Osteocyte (in vitro differentiated cells): ENCODE measurements around the gene ZMIZ1. TPM values are rescaled to one million over a fixed set of nuclear protein-coding genes. Genes with fewer than 3 reads are reported as not detected.

Experiments used
- DNase-seq: peaks from one replicate; pipeline ENCODE4 v3.0.0; 2021; ENCODE audit warnings: mixed read lengths; ENCODE audit not compliant: unreplicated experiment; ENCODE audit errors: extremely low spot score
- H3K27ac Mint-ChIP-seq: one replicate; pipeline ENCODE4 v1.8.0; 2021; ENCODE audit warnings: mild to moderate bottlenecking, mixed read lengths; ENCODE audit not compliant: unreplicated experiment
- H3K27me3 Mint-ChIP-seq: one replicate; pipeline ENCODE4 v1.8.0; 2021; ENCODE audit warnings: mixed read lengths; ENCODE audit not compliant: unreplicated experiment
- H3K36me3 Mint-ChIP-seq: one replicate; pipeline ENCODE4 v1.8.0; 2021; ENCODE audit warnings: mixed read lengths; ENCODE audit not compliant: unreplicated experiment
- H3K4me1 Mint-ChIP-seq: one replicate; pipeline ENCODE4 v1.8.0; 2021; ENCODE audit warnings: mixed read lengths; ENCODE audit not compliant: unreplicated experiment
- H3K4me3 Mint-ChIP-seq: one replicate; pipeline ENCODE4 v1.8.0; 2021; ENCODE audit warnings: mild to moderate bottlenecking, moderate library complexity, mixed read lengths; ENCODE audit not compliant: unreplicated experiment
- H3K9me3 Mint-ChIP-seq: one replicate; pipeline ENCODE4 v1.8.0; 2021; ENCODE audit warnings: mixed read lengths; ENCODE audit not compliant: unreplicated experiment
- total RNA-seq: library from RNA; stranded (reverse); gene quantifications from 2 replicates; pipeline ENCODE4 v1.2.1, GENCODE V29; 2021
- TF ChIP-seq, protein P1 (sequence below): fragments of 200-600 bp; sonication (generic); IDR thresholded peaks from 2 replicates; pipeline ENCODE4 v1.5.0; 2021; ENCODE audit warnings: antibody characterized with exemption, mild to moderate bottlenecking, moderate library complexity

ZMIZ1 gene
- total RNA-seq, 1 donor from 2014 or later, result 90.5 TPM

DNA sequence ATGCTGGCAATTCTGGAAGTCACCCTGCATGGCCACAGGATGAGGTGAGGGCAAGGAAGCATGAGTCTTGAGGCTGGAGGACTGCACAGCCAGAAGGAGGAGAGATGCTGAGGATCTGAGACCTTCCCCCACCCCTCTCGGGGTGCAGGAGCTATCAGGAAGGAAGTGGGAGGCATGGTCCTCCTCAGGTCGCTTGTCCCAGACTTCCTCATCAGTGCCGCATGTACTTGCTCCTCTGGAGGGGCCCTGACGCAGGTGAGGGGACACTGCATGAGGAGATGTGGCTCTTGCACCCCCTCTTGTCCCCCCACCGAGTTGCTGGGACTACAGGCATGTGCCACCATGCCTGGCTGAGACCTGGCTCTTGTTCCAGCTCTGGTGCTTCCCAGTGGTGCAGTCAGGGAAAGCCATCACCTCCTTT, 5.7 kb upstream of the ZMIZ1 start:
- TF ChIP-seq, protein P1, sequence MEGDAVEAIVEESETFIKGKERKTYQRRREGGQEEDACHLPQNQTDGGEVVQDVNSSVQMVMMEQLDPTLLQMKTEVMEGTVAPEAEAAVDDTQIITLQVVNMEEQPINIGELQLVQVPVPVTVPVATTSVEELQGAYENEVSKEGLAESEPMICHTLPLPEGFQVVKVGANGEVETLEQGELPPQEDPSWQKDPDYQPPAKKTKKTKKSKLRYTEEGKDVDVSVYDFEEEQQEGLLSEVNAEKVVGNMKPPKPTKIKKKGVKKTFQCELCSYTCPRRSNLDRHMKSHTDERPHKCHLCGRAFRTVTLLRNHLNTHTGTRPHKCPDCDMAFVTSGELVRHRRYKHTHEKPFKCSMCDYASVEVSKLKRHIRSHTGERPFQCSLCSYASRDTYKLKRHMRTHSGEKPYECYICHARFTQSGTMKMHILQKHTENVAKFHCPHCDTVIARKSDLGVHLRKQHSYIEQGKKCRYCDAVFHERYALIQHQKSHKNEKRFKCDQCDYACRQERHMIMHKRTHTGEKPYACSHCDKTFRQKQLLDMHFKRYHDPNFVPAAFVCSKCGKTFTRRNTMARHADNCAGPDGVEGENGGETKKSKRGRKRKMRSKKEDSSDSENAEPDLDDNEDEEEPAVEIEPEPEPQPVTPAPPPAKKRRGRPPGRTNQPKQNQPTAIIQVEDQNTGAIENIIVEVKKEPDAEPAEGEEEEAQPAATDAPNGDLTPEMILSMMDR, result no peak
- H3K36me3 Mint-ChIP-seq, result no peaks in the 10 kb centered on the region
- peaks cover 8% of the 10 kb centered on the region for H3K4me1 Mint-ChIP-seq
- no peak overlapping the region for H3K4me3 Mint-ChIP-seq
- no peak for DNase-seq
- peaks cover 8% of the 10 kb centered on the region for H3K27me3 Mint-ChIP-seq
- H3K27ac Mint-ChIP-seq, result no peak overlapping the region
- H3K9me3 Mint-ChIP-seq, result no peaks in the 10 kb centered on the region

DNA sequence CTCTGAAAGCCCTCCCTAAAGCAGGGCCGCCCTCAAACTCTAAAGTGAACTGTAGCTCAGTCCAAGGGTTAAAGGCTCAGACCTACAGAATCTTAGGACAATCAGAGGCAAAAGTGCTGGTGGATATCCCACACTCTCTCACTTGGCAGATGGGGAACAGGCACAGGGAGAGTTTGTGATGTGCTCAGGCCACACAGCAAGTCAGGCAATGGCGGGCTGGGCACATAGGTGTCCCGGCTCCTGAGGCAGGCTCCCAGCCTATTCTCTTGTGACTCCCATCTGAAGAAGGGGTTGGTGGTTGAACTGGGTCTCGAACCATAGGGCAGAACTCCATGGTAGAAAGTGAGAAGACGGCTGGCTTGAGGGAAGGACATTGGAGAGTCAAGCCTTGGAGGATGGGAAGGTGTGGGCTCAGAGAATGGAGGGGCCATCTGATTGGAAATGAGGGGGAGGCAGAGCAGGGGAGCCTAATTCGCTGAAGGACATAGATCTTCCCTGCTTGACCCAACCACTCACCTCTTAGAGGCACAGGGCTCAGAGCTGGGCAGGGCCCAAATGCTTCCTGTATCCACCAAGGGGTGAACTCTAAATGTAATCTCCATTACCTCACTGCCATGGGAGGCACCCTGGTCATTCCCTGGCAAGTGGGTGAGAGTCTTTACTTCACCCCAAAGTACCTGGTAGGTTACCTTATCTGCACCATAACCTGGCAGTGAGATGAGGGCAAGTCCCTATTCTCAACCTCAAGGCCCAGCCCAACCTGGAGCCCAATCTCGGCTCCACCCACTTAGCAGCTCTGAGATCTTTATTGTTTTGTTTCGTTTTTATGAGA, 4.9 kb upstream of the ZMIZ1 start:
- TF ChIP-seq, protein P1, result no peak
- H3K27me3 Mint-ChIP-seq, result peaks cover 8% of the 10 kb centered on the region
- peak overlapping the region; percentile 23 for H3K27ac Mint-ChIP-seq
- H3K36me3 Mint-ChIP-seq, result no peaks in the 10 kb centered on the region
- no peaks in the 10 kb centered on the region for H3K9me3 Mint-ChIP-seq
- H3K4me1 Mint-ChIP-seq, result peaks cover 12% of the 10 kb centered on the region
- H3K4me3 Mint-ChIP-seq, result no peak overlapping the region
- no peak for DNase-seq

DNA sequence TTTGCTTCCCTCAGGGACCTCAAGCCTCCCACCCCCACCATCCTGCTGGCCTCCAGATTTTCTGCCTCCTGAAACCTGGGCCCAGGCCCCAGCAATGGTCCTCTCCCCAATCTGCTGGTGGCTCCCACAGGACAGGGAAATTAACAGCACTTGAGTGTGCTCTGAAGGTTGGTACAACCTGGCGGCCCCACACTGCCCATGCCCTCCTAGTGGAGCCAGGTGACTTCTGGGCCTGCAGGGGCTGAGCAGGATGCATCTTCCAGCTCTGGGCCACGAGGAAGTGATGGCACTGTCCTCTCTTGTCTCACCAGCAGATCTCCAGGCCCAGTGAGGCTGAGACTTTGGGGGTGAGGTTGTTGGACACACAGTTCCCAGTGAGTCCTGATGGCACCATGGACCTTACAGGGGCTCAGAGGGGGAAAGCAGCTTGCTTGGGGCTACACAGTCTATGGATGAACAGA, 3.6 kb upstream of the ZMIZ1 start:
- H3K27ac Mint-ChIP-seq, result no peak overlapping the region
- TF ChIP-seq, protein P1, result no peak
- DNase-seq, result no peak

DNA sequence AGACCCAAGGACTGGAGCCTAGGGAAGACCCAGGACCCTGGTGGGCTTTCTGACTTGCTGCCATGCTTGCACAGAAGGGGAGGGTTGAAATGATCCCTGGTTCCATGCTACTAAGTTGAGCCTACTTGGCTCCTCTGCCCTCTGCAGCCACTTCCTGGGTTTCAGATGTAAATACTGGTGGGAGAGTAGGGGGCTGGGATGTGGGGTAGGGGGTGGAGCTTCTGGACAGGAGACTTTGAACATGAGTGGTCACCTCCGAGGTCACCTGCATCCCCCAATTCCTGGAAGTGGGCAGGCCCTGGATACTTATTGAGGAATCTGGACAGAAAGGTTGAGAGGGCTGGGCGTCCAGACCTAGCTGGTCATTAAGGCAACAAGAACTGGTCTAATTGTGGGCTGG, 2.9 kb upstream of the ZMIZ1 start:
- TF ChIP-seq, protein P1, result no peak
- Mint-ChIP-seq H3K9me3 (no peaks in the 10 kb centered on the region), H3K27me3 (peaks cover 5% of the 10 kb centered on the region), H3K27ac (no peak overlapping the region), H3K4me3 (no peak overlapping the region), H3K36me3 (no peaks in the 10 kb centered on the region), H3K4me1 (peaks cover 12% of the 10 kb centered on the region)
- DNase-seq, result no peak

More for the DNA sequence above, 3.6 kb upstream of the ZMIZ1 start:
- H3K4me1 Mint-ChIP-seq, result peaks cover 12% of the 10 kb centered on the region
- H3K9me3 Mint-ChIP-seq, result no peaks in the 10 kb centered on the region
- H3K27me3 Mint-ChIP-seq, result peaks cover 8% of the 10 kb centered on the region
- H3K36me3 Mint-ChIP-seq, result no peaks in the 10 kb centered on the region
- H3K4me3 Mint-ChIP-seq, result no peak overlapping the region

DNA sequence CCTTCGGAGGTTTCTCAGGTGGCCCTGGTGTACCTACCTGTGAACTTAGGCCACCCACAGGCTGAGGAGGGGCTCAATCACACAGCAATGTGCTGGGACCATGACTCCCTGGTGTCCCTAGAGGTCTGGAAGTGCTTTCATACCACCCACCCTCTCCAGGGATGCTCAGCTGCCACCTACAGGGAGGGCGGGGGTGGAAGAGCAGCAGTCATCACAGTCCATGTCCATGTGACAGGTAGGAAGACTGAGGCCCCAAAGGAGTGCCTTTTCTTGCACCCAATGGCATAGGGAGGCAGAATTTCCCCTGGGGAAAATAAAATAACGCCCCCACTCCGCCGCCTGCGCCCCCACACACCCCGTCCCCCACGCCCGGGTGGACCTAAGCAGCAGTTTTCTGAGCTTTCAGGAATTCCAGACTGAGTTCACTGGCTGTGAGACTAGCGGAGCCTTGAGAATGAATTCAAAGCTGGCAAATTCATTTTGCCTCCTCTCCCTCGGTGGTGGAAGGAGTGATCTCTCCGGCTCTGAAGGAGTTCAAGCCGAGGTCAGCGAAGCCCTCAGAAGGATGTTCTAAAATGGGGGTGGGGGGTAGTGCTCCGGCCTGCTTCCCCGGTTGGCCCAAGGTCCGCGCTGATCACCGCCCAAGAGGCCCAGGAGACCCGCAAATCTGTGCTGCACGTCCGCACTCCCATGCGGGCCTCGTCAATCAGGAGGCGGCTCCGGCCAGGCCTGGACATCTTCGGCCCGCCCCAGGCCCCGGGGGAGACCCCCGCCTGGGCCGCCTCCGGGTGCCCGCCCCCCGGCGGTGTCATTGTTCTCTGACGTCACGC, 2.1 kb upstream of the ZMIZ1 start:
- no peak for DNase-seq
- Mint-ChIP-seq H3K4me3 (peak overlapping the region; percentile 71), H3K36me3 (no peaks in the 10 kb centered on the region), H3K4me1 (peaks cover 18% of the 10 kb centered on the region), H3K9me3 (no peaks in the 10 kb centered on the region), H3K27ac (peak overlapping the region; percentile 72), H3K27me3 (no peaks in the 10 kb centered on the region)
- TF ChIP-seq, protein P1, result no peak
